Ishikawa (cell line): Measurements from ENCODE around the gene ABCA2.

Experiments
- CEBPB ChIP-seq: IDR thresholded peaks from 2 replicates; pipeline ENCODE4 v1.6.1; 2012
- CREB1 ChIP-seq: IDR thresholded peaks from 2 replicates; pipeline ENCODE4 v1.6.1; 2012; ENCODE audit warnings: low read depth
- EGR1 ChIP-seq: IDR thresholded peaks from 2 replicates; pipeline ENCODE4 v1.6.1; 2012
- EP300 ChIP-seq: IDR thresholded peaks from 2 replicates; pipeline ENCODE4 v1.6.1; 2012; ENCODE audit warnings: borderline replicate concordance
- FOXM1 ChIP-seq: IDR thresholded peaks from 2 replicates; pipeline ENCODE4 v1.6.1; 2012; ENCODE audit warnings: low read depth, borderline replicate concordance
- MAX ChIP-seq: IDR thresholded peaks from 2 replicates; pipeline ENCODE4 v1.6.1; 2012
- NFIC ChIP-seq: IDR thresholded peaks from 2 replicates; pipeline ENCODE4 v1.6.1; 2012
- RAD21 ChIP-seq: IDR thresholded peaks from 2 replicates; pipeline ENCODE4 v1.6.1; 2012; ENCODE audit warnings: low read depth
- REST ChIP-seq: IDR thresholded peaks from 2 replicates; pipeline ENCODE4 v1.6.1; 2012; ENCODE audit warnings: low read depth, mild to moderate bottlenecking
- TAF1 ChIP-seq: IDR thresholded peaks from 2 replicates; pipeline ENCODE4 v1.6.1; 2012; ENCODE audit warnings: low read depth, mild to moderate bottlenecking
- TEAD4 ChIP-seq: IDR thresholded peaks from 2 replicates; pipeline ENCODE4 v1.6.1; 2012
- ZBTB7A ChIP-seq: IDR thresholded peaks from 2 replicates; pipeline ENCODE4 v1.6.1; 2012; ENCODE audit warnings: low read depth

GRCh38 chr9:136985027-136985602 lies 42.9 kb downstream of the ABCA2 start:
- TF ChIP-seq EP300 = no peak
- TF ChIP-seq NFIC = no peak
- no peak for TF ChIP-seq MAX
- no peak for TF ChIP-seq RAD21
- TF ChIP-seq CREB1 = no peak
- TF ChIP-seq TAF1 = no peak
- no peak for TF ChIP-seq REST
- no peak for TF ChIP-seq EGR1
- no peak for TF ChIP-seq CEBPB
- no peak for TF ChIP-seq TEAD4
- TF ChIP-seq ZBTB7A = no peak
- TF ChIP-seq FOXM1 = no peak
